VCaP (cell line): ENCODE measurements around the gene SH2D3C.

Experiments
- H3K27ac ChIP-seq: fragments of 450-650 bp; 2 replicates; pipeline ENCODE4 v1.5.1; 2017
- CTCF ChIP-seq: fragments of 450-650 bp; conservative IDR thresholded peaks from 2 replicates; pipeline ENCODE4 v1.5.1; 2017; ENCODE audit warnings: mild to moderate bottlenecking, moderate library complexity

SH2D3C gene

GRCh38 chr9:127700594-127701255, 77.7 kb downstream of the SH2D3C start:
- no peak overlapping the region for H3K27ac ChIP-seq
- no peak for TF ChIP-seq CTCF

DNA sequence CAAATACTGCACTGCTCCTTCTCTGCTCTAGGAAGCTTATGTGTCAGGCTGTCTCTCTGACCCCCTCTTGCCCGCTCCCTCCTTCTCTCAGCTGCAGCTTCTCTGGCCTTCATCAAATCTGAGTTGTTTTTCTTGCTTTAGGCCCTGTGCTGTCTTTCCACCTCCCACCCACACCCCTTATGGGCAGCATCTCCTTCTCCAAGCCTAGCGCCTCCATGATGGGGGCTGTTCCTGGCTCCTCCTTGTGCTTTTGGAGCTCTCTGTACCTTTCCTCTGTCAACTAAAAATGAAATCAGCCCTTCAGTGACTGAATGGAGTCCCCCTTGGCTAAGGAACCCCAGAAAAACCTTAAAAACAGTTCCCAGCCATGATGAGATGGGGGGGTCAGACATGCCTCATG, 78.3 kb downstream of the SH2D3C start:
- no peak overlapping the region for H3K27ac ChIP-seq
- TF ChIP-seq CTCF, result no peak

GRCh38 chr9:127698985-127699670, 79.3 kb downstream of the SH2D3C start:
- no peak for TF ChIP-seq CTCF
- no peak overlapping the region for H3K27ac ChIP-seq

DNA sequence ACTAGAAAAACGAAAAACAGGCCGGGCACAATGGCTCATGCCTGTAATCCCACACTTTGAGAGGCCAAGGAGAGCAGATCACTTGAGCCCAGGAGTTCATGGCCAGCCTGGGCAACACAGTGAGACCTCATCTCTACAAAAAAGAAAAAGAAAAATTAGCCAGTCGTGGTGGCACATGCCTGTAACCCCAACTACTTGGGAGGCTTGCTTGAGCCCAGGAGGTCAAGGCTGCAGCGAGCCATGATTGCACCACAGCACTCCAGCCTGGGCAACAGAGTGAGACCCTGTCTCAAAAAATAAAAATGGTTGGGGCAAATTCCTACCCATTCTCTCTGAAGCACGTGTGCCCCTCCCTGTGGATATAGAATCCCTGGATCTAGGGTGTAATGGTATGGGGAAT, 80.1 kb downstream of the SH2D3C start:
- no peak for TF ChIP-seq CTCF
- H3K27ac ChIP-seq, result no peak overlapping the region

DNA sequence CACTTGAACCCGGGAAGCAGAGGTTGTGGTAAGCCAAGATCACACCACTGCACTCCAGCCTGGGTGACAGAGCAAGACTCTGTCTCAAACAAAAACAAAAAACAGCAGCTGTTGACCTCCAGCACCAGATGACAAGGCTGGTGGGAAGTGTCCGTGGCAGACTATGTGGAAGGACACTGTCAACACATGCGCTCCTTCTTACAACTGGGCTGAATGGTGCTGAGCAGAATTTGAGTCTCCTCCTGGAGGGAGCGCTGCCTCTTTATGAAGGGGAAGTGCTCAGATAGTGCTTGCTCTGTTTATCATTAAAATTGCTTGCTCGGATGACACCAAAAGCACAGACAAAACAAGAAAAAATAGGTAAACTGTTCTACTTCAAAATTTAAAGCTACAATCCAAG, 80.9 kb downstream of the SH2D3C start:
- H3K27ac ChIP-seq, result no peak overlapping the region
- no peak for TF ChIP-seq CTCF

DNA sequence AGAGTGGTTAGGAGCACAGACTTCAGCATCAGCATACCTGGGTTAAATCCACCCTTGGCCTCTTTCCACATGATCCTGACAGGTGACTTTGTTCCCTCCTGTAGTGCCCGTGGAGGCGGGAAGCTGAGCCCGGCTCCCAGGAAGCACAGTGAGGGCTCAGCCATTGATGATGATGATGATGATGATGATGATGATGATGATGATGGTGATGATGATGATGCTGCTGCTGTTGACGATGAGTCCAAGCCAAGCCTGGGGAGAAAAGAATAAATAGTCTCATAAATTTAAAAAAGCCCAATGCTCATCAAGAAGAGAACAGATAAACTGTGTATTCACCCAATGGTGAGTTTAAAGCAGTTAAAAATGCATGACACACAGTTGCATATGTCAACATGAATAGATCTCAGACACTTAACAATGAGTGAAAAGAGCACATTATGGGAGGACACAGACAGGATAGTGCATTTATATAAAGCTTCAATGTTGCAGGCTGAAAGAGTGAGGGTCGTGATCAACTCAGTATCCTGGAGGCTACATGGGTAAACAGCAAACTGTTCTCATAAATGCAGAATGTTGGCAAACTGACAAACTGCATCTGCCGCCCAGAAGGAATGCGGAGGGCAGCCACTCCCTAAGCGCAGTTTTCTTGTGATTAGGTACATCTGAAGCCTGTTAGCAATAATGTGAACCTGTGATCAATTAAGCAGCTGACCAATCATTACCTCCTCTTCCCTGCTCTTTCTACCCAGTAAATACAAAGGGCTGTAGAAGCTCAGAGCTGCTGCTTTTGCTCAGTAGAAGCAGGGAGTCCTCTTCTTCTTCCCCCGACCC, 83.4 kb downstream of the SH2D3C start:
- TF ChIP-seq CTCF, result no peak

GRCh38 chr9:127693697-127694096, 84.8 kb downstream of the SH2D3C start:
- no peak for TF ChIP-seq CTCF
- no peak overlapping the region for H3K27ac ChIP-seq

More for the DNA sequence above, 83.4 kb downstream of the SH2D3C start:
- peak overlapping the region; percentile 28 for H3K27ac ChIP-seq
